Testis (tissue), 3 donors: ENCODE results near the gene MGST1. TPM values are rescaled to one million over a fixed set of nuclear protein-coding genes. Genes with fewer than 3 reads are reported as not detected.
"Not testable (repeated sequence)": the region's sequence is repeated elsewhere in the genome, so short reads cannot be mapped to it uniquely, and the experiment has no call there.

Experiments used
- DNase-seq: peaks from one replicate; pipeline ENCODE4 v3.0.0-alpha.2; 2019
- H3K27ac ChIP-seq, 2 donors: fragments of 200-600 bp; sonication (generic); one replicate each; pipeline ENCODE4 v1.5.1; 2019
- H3K27me3 ChIP-seq: fragments of 200-600 bp; sonication (generic); one replicate; pipeline ENCODE4 v1.5.1; 2019
- H3K36me3 ChIP-seq: fragments of 200-600 bp; sonication (generic); one replicate; pipeline ENCODE4 v1.5.1; 2017; ENCODE audit warnings: low read depth; ENCODE audit errors: missing control alignments
- H3K4me1 ChIP-seq: fragments of 200-600 bp; sonication (generic); one replicate; pipeline ENCODE4 v1.5.1; 2019
- H3K4me3 ChIP-seq, 2 donors: fragments of 200-600 bp; sonication (generic); one replicate each; pipeline ENCODE4 v1.5.1; 2017 to 2019
- H3K9me3 ChIP-seq: fragments of 200-600 bp; sonication (generic); one replicate; pipeline ENCODE4 v1.5.1; 2017
- POLR2A ChIP-seq: fragments of 450-650 bp; IDR thresholded peaks from one replicate; pipeline ENCODE4 v1.6.1; 2017; ENCODE audit warnings: antibody characterized with exemption, mild to moderate bottlenecking, moderate library complexity
- WGBS, 2 donors: methylation state at CpG; one replicate each; pipeline ENCODE4 v1.1.5; 2018; 5-methylcytosine and 5-hydroxymethylcytosine counted together
- intact Hi-C: fragments of 100-400 bp; cut with DNase I; formaldehyde crosslinking; loops from one replicate; pipeline ENCODE4 v1.15.1; 2023; ENCODE audit warnings: low total_unique reads
- polyA plus RNA-seq: library from polyadenylated mRNA; stranded (reverse); fragments of 350-450 nt; fragmentation: Illumina TruSeq; extraction: RNeasy Lipid Tissue Mini Kit (QIAGEN cat#74804); gene quantifications from one replicate; pipeline ENCODE4 v1.2.3, GENCODE V29; 2014; ENCODE audit warnings: low read depth, low replicate concordance; ENCODE audit not compliant: insufficient read depth
- total RNA-seq, 2 donors: library from RNA; depleted of rRNA; stranded (reverse); fragments of >200 nt; gene quantifications; one replicate each; pipeline ENCODE4 v1.2.3, GENCODE V29; 2016
- TF ChIP-seq, protein P1 (sequence below), 3 experiments: fragments of 450-650 bp in 2 of 3; fragments of 200-600 bp in 1 of 3; sonication (generic) in 1 of 3; IDR thresholded peaks; one replicate each; pipeline ENCODE4 v1.5.1; 2016 to 2019; ENCODE audit warnings: antibody characterized with exemption in 3 of 3, mild to moderate bottlenecking in 2 of 3, moderate library complexity in 1 of 3

The MGST1 gene
- total and polyA plus RNA-seq, 3 donors from 2014 or later: 9.1 to 37.5 (median 14.0) TPM

DNA sequence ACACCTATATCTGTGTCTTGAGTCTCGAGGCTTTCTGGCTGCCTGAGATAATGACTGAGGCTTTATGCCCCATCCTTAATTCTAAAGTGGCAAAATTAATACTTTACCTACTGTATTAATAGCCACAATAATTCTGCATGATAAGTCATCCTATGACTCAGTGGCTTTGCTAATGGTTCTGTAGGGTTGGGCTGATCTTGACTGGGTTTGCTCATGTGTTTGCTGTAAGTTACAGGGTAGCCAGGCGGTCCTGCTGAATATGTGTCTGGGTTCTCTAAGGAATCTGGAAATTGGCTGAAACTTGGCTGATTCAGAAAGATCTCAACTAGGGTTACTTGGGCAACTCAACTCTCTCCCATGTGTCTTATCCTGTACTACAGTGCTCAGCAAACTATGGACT lies 21.7 kb downstream of the MGST1 start:
- TF ChIP-seq, protein P1, sequence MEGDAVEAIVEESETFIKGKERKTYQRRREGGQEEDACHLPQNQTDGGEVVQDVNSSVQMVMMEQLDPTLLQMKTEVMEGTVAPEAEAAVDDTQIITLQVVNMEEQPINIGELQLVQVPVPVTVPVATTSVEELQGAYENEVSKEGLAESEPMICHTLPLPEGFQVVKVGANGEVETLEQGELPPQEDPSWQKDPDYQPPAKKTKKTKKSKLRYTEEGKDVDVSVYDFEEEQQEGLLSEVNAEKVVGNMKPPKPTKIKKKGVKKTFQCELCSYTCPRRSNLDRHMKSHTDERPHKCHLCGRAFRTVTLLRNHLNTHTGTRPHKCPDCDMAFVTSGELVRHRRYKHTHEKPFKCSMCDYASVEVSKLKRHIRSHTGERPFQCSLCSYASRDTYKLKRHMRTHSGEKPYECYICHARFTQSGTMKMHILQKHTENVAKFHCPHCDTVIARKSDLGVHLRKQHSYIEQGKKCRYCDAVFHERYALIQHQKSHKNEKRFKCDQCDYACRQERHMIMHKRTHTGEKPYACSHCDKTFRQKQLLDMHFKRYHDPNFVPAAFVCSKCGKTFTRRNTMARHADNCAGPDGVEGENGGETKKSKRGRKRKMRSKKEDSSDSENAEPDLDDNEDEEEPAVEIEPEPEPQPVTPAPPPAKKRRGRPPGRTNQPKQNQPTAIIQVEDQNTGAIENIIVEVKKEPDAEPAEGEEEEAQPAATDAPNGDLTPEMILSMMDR (IDR thresholded peaks at IDR 0.05): no peak
- TF ChIP-seq POLR2A: no peak
- H3K27me3 ChIP-seq: no peaks in the 10 kb centered on the region
- no peak overlapping the region for H3K4me3 ChIP-seq
- no peak for DNase-seq
- intact Hi-C loops: no loop called here
- no peak overlapping the region for H3K27ac ChIP-seq
- H3K4me1 ChIP-seq: no peaks in the 10 kb centered on the region
- no peaks in the 10 kb centered on the region for H3K36me3 ChIP-seq
- 91 to 93% methylated on average over 2 of the region's 2 CpGs for WGBS, 2 donors
- H3K9me3 ChIP-seq: no peaks in the 10 kb centered on the region

DNA sequence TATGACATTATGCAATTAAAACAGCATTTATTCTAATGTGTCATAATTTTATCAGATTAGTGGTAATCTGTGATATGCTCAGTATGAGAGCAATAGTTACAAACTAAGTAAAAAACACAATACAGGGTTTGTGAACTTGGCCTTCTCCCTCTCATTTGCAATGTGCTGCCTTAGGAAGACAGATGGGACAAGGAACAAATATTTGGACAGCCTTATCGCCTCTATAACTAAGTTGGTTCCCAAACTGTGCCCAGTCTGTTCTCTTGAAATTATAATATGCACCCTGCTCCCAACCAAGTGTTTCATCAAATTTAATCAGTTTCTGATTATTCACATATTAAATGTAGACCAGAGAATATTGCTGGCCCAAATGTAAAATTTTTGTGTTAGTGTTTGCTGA lies 22.7 kb downstream of the MGST1 start:
- intact Hi-C loops: no loop called here
- Histone ChIP-seq H3K4me3 (no peak overlapping the region), H3K27ac (no peak overlapping the region), H3K9me3 (no peaks in the 10 kb centered on the region), H3K4me1 (no peaks in the 10 kb centered on the region), H3K36me3 (no peaks in the 10 kb centered on the region), H3K27me3 (no peaks in the 10 kb centered on the region)
- WGBS, 2 donors: 67 to 90% methylated on average over 1 of the region's 1 CpG
- DNase-seq: no peak
- TF ChIP-seq, protein P1 (IDR thresholded peaks at IDR 0.05): no peak
- TF ChIP-seq POLR2A: no peak

DNA sequence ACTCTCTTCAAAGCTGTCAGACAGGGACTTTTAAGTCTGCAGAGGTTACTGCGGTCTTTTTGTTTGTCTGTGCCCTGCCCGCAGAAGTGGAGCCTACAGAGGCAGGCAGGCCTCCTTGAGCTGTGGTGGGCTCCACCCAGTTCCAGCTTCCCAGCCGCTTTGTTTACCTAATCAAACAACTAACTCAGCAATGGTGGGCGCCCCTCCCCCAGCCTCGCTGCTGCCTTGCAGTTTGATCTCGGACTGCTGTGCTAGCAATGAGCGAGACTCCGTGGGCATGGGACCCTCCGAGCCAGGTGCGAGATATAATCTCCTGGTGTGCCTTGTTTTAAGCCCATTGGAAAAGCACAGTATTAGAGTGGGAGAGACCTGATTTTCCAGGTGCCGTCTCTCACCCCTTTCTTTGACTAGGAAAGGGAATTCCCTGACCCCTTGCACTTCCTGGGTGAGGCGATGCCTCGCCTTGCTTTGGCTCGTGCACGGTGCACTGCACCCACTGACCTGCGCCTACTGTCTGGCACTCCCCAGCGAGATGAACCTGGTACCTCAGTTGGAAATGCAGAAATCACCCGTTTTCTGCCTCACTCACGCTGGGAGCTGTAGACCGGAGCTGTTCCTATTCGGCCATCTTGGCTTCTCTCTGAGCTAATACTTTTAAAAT lies 35.3 kb downstream of the MGST1 start:
- H3K27ac ChIP-seq, H3K4me1 ChIP-seq, H3K4me3 ChIP-seq, H3K9me3 ChIP-seq, DNase-seq, H3K36me3 ChIP-seq, intact Hi-C loops, H3K27me3 ChIP-seq: not testable (repeated sequence)
- WGBS, 2 donors: 81 to 87% methylated on average over 20 to 21 of the region's 21 CpGs

DNA sequence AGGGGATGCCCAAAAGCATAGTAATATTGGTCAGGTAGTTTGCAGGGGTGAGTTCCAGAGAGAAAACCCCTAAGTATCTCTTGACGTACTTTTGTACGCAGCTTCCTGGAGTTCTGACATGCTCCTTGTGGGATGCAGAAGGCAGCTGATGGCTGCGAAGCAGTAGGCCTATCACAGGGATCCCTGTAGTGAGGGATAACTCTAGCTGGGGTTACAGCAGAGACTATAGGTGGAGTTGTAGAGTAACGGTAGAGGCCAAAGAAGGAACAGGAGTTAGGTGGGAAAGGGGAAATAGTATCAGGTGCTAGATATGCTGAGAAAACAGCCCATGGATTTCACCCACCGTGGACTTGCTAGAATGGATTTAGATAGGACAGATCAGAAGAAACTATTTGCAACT lies 37.3 kb downstream of the MGST1 start:
- Histone ChIP-seq H3K27me3 (no peaks in the 10 kb centered on the region), H3K4me3 (no peak overlapping the region), H3K36me3 (no peaks in the 10 kb centered on the region), H3K4me1 (no peaks in the 10 kb centered on the region), H3K27ac (no peak overlapping the region), H3K9me3 (no peaks in the 10 kb centered on the region)
- WGBS, 2 donors: 86 to 87% methylated on average over 5 of the region's 5 CpGs
- TF ChIP-seq, protein P1 (IDR thresholded peaks at IDR 0.05): no peak
- no peak for TF ChIP-seq POLR2A
- intact Hi-C loops: no loop called here
- DNase-seq: no peak

DNA sequence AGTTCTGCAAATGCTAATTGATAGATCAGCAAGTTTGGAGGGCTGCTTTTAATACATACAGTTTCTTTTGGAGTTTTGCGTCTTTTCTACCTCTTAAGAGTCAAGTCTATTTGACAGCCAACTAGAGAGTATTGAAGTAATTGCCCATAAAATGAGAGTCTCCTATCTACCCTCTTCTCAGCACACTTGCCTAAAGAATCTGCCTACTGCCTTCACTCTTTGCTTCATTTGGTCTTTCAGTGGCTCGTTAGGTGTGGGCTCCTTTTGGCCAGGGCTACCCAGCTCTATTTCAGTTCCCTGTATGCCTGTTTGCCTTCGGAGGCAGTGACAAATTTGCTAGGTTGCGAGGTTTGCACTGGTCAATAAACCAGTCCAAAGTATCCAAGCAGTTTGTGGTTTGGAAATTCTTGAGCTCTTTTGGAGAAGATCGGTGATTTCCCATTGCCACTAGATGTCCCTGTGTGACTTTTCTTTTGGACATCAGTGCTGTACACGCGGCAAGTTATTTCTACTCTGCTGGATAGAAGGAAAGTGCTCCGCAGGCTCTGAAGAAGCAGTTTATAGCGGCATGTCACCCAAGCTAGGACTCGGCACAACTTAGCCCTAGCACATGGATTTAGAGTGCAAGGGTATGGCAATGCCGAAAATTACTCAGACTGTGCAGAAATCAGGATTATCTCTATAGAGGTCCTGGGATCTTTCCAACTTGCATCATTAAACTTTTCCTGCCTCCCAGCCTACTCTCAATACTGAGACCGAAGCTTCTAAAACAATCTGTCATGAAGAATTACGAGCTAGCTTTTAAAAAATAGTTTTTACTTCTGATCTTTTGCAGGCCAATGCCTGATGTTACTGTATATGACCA lies 38.6 kb downstream of the MGST1 start:
- Histone ChIP-seq H3K27me3 (no peaks in the 10 kb centered on the region), H3K9me3 (no peaks in the 10 kb centered on the region), H3K27ac (no peak overlapping the region), H3K4me3 (no peak overlapping the region), H3K4me1 (no peaks in the 10 kb centered on the region), H3K36me3 (no peaks in the 10 kb centered on the region)
- peak; percentile 51 for DNase-seq
- WGBS, 2 donors: 46 to 55% methylated on average over 13 of the region's 13 CpGs
- TF ChIP-seq, protein P1 (IDR thresholded peaks at IDR 0.05): peak in 2 of 3 experiments; percentile 17 to 23
- no peak for TF ChIP-seq POLR2A
- intact Hi-C loops: no loop called here
